GM12878 (cell line): ENCODE data around the gene IGFLR1. TPM values are rescaled to one million over a fixed set of nuclear protein-coding genes. Genes with fewer than 3 reads are reported as not detected.

Source experiments
- BCLAF1 ChIP-seq: fragments of 450-650 bp; IDR thresholded peaks from 2 replicates; pipeline ENCODE4 v1.6.1; 2017; ENCODE audit warnings: antibody characterized with exemption, mild to moderate bottlenecking, moderate library complexity
- HSF1 ChIP-seq: fragments of 150-350 bp; IDR thresholded peaks from 2 replicates; pipeline ENCODE4 v1.6.1; 2014; ENCODE audit warnings: mild to moderate bottlenecking, low read depth, low read length
- IKZF1 ChIP-seq: fragments of 450-650 bp; conservative IDR thresholded peaks from 2 replicates; pipeline ENCODE4 v1.6.1; 2017; ENCODE audit warnings: antibody characterized with exemption, mild to moderate bottlenecking
- MAX ChIP-seq: IDR thresholded peaks from 2 replicates; pipeline ENCODE4 v1.6.1; 2012; ENCODE audit warnings: low read depth, low read length, improper control_type of control experiment
- POLR2AphosphoS5 ChIP-seq: IDR thresholded peaks from 2 replicates; pipeline ENCODE4 v1.6.1; 2011; ENCODE audit warnings: mild to moderate bottlenecking, low read length, inconsistent platforms
- SP1 ChIP-seq: IDR thresholded peaks from one replicate; pipeline ENCODE4 v1.6.1; 2011; ENCODE audit warnings: low read depth, low read length
- YBX1 ChIP-seq: fragments of 450-650 bp; IDR thresholded peaks from 2 replicates; pipeline ENCODE4 v1.6.1; 2016; ENCODE audit warnings: antibody characterized with exemption
- polyA plus RNA-seq, 11 experiments: library from polyadenylated mRNA; depleted of rRNA in 4 of 11; unstranded in 6 of 11; stranded (reverse) in 5 of 11; fragments of >200 nt; fragmentation: Nextera tagmentation in 4 of 11; fragmentation: Illumina TruSeq in 1 of 11; extraction: Ambion mirVana in 4 of 11; extraction: Trizol in 1 of 11; gene quantifications; 1 replicate in 1 of 11; 2 replicates in 10 of 11; pipeline versions ENCODE4 v1.2.1 to v1.2.3, GENCODE V29; 2011 to 2016; ENCODE audit warnings: inconsistent platforms in 2 of 11, missing spikeins in 2 of 11, low read depth in 1 of 11
- total RNA-seq, 4 experiments: library from RNA; depleted of rRNA in 3 of 4; stranded (reverse); fragments of >200 nt in 3 of 4; fragmentation: Illumina TruSeq in 1 of 4; extraction: Trizol in 1 of 4; gene quantifications; 2 replicates each; pipeline versions ENCODE4 v1.2.1 to v1.2.3, GENCODE V29; 2013 to 2021

IGFLR1 gene
- total and polyA plus RNA-seq, 10 of the 15 experiments (the other 5 are each of a cell fraction or from before 2014, with no cell fraction given), result 2.5 to 39.9 (median 24.8) TPM

- TF ChIP-seq BCLAF1, result no peak
- peak; percentile 1; the same call in 1 of the 2 replicates for TF ChIP-seq POLR2AphosphoS5
- no peak for TF ChIP-seq MAX
- no peak for TF ChIP-seq SP1
- TF ChIP-seq IKZF1, result no peak
- TF ChIP-seq HSF1, result no peak
- no peak for TF ChIP-seq YBX1
- TF ChIP-seq, all 136 proteins: peak for 4
Observed at GRCh38 chr19:35736913-35737886, 5.1 kb downstream of the IGFLR1 start (continued).
